ENCODE results near the gene ATAD2B. TPM values are rescaled to one million over a fixed set of nuclear protein-coding genes. Genes with fewer than 3 reads are reported as not detected.

The ATAD2B gene
- total and polyA plus RNA-seq, 10 donors, result 4.4 to 61.2 (median 36.8) TPM

DNA sequence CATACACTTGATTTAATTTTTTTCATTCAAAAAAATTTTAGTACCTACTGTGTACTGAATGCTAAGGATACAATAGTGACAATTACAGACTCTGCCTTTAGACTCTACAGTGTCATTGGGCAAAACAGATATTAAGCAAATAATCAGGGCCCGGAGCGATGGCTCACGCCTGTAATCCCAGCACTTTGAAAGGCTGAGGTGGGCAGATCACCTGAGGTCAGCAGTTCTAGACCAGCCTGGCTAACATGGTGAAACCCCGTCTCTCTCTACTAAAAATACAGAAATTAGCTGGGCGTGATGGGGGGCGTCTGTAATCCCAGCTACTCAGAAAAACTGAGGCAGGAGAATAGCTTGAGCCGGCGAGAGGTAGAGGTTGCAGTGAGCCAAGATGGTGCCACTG, 14.7 kb upstream of the ATAD2B start:
- H3K36me3 ChIP-seq, result no peaks in the 10 kb centered on the region
- no peak for DNase-seq
- H3K27ac ChIP-seq, result no peak overlapping the region
- intact Hi-C loops (cut with DNase I; ENCODE audit: low total_unique reads), result no loop called here
- H3K4me1 ChIP-seq, result peaks cover 6 to 29% (median 22%) of the 10 kb centered on the region in 6 donors
- WGBS, 5 donors, result 91 to 95% (median 93%) methylated on average over 8 of the region's 8 CpGs
- peak overlapping the region in 1 of 8 donors; percentile 89 for H3K4me3 ChIP-seq
- no peaks in the 10 kb centered on the region for H3K9me3 ChIP-seq
- H3K27me3 ChIP-seq (replicated peaks in 1 of 7), result no peaks in the 10 kb centered on the region
- TF ChIP-seq POLR2AphosphoS5 (IDR thresholded peaks at IDR 0.05), result no peak
- TF ChIP-seq POLR2A (IDR thresholded peaks at IDR 0.05), result no peak
- TF ChIP-seq, protein P1, sequence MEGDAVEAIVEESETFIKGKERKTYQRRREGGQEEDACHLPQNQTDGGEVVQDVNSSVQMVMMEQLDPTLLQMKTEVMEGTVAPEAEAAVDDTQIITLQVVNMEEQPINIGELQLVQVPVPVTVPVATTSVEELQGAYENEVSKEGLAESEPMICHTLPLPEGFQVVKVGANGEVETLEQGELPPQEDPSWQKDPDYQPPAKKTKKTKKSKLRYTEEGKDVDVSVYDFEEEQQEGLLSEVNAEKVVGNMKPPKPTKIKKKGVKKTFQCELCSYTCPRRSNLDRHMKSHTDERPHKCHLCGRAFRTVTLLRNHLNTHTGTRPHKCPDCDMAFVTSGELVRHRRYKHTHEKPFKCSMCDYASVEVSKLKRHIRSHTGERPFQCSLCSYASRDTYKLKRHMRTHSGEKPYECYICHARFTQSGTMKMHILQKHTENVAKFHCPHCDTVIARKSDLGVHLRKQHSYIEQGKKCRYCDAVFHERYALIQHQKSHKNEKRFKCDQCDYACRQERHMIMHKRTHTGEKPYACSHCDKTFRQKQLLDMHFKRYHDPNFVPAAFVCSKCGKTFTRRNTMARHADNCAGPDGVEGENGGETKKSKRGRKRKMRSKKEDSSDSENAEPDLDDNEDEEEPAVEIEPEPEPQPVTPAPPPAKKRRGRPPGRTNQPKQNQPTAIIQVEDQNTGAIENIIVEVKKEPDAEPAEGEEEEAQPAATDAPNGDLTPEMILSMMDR (IDR thresholded peaks at IDR 0.05 in 8 of 11, conservative IDR thresholded peaks at IDR 0.05 in 3 of 11), result no peak

DNA sequence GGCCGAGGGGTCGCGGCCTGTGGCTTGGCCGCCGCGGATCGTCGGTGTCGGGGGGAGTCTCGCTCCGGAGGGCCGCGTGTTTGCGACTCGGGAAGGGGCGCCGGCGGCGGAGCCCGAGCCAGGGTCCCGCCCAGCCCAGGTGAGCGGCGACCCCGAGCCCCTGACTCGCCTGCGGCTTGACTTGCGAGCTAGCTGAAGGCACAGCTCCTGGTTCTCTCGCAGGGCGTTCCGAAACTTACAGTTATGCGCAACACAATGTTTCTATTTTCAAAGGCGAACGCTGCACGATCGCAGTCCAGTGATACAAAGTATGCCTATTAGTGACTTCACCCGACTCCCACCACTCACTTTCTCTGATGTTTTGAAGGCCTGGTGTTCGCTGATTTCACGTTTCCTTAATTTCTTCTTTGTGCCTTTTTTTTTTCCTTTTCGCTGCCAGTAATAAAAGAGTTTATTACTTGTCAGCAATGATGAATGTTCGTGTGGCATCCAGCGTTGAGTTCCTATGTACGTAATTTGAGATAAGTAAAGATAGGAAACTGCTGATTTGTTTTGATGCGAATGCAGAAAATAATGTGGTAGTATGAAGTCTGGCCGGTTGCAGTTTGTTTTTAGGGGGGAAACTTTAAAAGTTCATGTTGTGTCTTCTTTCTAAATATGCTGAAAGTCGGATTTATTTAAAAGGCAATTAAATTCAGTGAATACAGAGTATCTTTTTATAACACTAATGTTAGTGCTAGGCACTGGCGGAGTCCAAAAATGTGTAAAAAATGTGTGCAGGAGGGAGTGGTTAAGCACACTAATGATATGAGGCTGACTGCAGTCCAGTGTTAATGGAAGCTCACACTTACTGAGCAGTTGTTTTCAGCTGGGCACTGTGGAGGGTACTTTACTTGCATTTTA, 14.0 kb upstream of the ATAD2B start:
- 2 to 3% (median 2%) methylated on average over 27 to 46 of the region's 46 CpGs for WGBS, 5 donors
- Histone ChIP-seq H3K9me3 (no peaks in the 10 kb centered on the region), H3K36me3 (no peaks in the 10 kb centered on the region), H3K4me1 (peaks cover 6 to 29% (median 22%) of the 10 kb centered on the region in 6 donors), H3K27me3 (replicated peaks in 1 of 7) (no peaks in the 10 kb centered on the region), H3K4me3 (peak overlapping the region; percentile 73 to 89 (median 77)), H3K27ac (peak overlapping the region; percentile 73 to 96 (median 93))
- TF ChIP-seq POLR2A (IDR thresholded peaks at IDR 0.05) (no peak), POLR2AphosphoS5 (IDR thresholded peaks at IDR 0.05) (no peak)
- TF ChIP-seq, protein P1 (IDR thresholded peaks at IDR 0.05 in 8 of 11, conservative IDR thresholded peaks at IDR 0.05 in 3 of 11), result no peak
- DNase-seq, result no peak
- intact Hi-C loops (cut with DNase I; ENCODE audit: low total_unique reads), result no loop called here

DNA sequence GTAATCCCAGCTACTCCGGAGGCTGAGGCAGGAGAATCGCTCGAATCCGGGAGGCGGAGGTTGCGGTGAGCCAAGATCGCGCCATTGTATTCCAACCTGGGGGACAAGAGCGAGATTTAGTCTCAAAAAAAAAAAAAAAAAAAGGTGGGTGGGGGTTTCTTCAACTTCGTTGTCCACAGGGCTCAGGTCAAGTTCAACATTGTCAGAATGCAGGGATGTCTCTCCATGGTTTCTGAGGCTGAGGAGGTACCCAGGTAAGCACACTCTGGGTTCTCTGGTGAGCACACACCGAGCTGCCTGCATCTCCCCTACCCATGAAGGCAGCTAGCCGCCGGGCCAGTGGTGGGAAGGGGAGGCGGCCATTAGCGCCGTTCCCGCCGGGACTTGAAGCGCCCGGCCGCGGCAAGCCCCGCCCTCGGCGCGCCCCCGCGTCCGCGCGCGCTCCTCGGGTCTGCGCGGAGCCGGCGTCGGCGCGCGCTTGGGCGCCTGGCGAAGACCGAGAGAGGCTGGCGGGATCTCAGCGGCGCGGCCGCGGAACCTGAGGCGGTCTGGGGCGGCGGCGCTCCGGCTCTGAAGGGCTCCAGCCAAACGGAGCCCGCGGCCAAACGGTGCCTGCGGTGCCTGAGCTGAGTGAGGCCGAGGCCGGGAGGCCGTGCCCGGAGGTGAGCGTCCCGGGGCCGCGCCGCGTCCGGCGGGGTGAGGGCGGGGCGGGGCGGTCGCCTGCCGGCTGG, 13.2 kb upstream of the ATAD2B start, which contains the start of gene UBXN2A:
UBXN2A (plus strand) TSS at position 477 of the 731 bp plus-strand sequence. CDS start 17,852 bp downstream, outside the sequence.
- WGBS, 5 donors, result 0 to 2% (median 1%) methylated on average over 24 to 77 of the region's 77 CpGs
- Histone ChIP-seq H3K27me3 (replicated peaks in 1 of 7) (no peaks in the 10 kb centered on the region), H3K27ac (peak within 1 kb of the TSS; percentile 73 to 96 (median 93)), H3K4me3 (peak within 1 kb of the TSS; percentile 73 to 89 (median 77)), H3K9me3 (no peaks in the 10 kb centered on the region), H3K4me1 (peaks cover 6 to 29% (median 22%) of the 10 kb centered on the region in 6 donors), H3K36me3 (no peaks in the 10 kb centered on the region)
- intact Hi-C loops (cut with DNase I; ENCODE audit: low total_unique reads), result no loop called here
- peak; percentile 78 to 84 (median 83) for TF ChIP-seq POLR2AphosphoS5 (IDR thresholded peaks at IDR 0.05)
- TF ChIP-seq, protein P1 (IDR thresholded peaks at IDR 0.05 in 8 of 11, conservative IDR thresholded peaks at IDR 0.05 in 3 of 11), result no peak
- peak in 1 of 3 donors; percentile 51 for TF ChIP-seq POLR2A (IDR thresholded peaks at IDR 0.05)
- DNase-seq, result peak; percentile 94
